Left ventricle myocardium inferior (tissue), 1 donor: ENCODE data around the gene OCA2. TPM values are rescaled to one million over a fixed set of nuclear protein-coding genes. Genes with fewer than 3 reads are reported as not detected.

ENCODE experiments used
- DNase-seq: peaks from one replicate; pipeline ENCODE4 v3.0.0-alpha.2; 2020
- H3K27ac ChIP-seq: fragments of 200-600 bp; replicated peaks from 2 replicates; pipeline ENCODE4 v1.8.0; 2021
- H3K27me3 ChIP-seq: fragments of 200-600 bp; 2 replicates; pipeline ENCODE4 v1.8.0; 2021; ENCODE audit warnings: low read depth
- H3K36me3 ChIP-seq: fragments of 200-600 bp; 2 replicates; pipeline ENCODE4 v1.8.0; 2021
- H3K4me1 ChIP-seq: fragments of 200-600 bp; 2 replicates; pipeline ENCODE4 v1.8.0; 2021
- H3K4me3 ChIP-seq: fragments of 200-600 bp; 2 replicates; pipeline ENCODE4 v1.8.0; 2021; ENCODE audit warnings: mild to moderate bottlenecking, moderate library complexity
- H3K9me3 ChIP-seq: fragments of 200-600 bp; replicated peaks from 2 replicates; pipeline ENCODE4 v1.8.0; 2021
- intact Hi-C: fragments of 100-400 bp; cut with micrococcal nuclease; formaldehyde crosslinking; loops from one replicate; pipeline ENCODE4 v1.11.0; 2022
- total RNA-seq: library from RNA; stranded (reverse); fragmentation: NEBNext Ultra II Directional; extraction: Animal tissue kit (Norgen Biotek cat#: 25700); gene quantifications from one replicate; pipeline ENCODE4 v1.2.1, GENCODE V29; 2021
- TF ChIP-seq, protein P1 (sequence below): fragments of 200-600 bp; IDR thresholded peaks from 2 replicates; pipeline ENCODE4 v1.8.0; 2021; ENCODE audit warnings: antibody characterized with exemption, mild to moderate bottlenecking, borderline replicate concordance
- donor health status: DM: no; HTN: yes; CAD: no; lungs with severe emphysema.

OCA2 gene
- total RNA-seq, 1 donor from 2014 or later: not detected

DNA sequence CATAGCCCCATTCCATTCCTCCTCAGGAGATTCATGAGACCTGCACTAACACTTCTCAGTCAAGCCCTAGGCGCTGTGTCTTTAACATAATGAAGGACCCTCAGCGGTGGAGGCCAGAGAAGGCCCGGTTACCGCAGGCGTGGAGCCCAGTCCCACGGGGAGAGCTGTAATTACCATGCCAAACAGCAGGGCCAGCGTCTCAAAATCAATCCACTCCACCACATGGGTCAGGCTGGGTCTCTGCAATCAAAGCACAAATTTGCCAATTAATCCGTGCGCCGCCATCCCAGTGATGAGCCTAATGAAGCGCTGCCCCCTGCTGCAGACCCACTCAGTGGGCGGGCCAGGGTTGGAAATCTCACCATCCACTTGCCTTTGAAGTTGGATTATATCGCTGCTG lies 109.7 kb downstream of the OCA2 start:
- Histone ChIP-seq H3K4me1 (no peaks in the 10 kb centered on the region), H3K4me3 (no peak overlapping the region), H3K27me3 (peaks cover 40% of the 10 kb centered on the region), H3K9me3 (no peaks in the 10 kb centered on the region), H3K36me3 (no peaks in the 10 kb centered on the region), H3K27ac (no peak overlapping the region)
- TF ChIP-seq, protein P1, sequence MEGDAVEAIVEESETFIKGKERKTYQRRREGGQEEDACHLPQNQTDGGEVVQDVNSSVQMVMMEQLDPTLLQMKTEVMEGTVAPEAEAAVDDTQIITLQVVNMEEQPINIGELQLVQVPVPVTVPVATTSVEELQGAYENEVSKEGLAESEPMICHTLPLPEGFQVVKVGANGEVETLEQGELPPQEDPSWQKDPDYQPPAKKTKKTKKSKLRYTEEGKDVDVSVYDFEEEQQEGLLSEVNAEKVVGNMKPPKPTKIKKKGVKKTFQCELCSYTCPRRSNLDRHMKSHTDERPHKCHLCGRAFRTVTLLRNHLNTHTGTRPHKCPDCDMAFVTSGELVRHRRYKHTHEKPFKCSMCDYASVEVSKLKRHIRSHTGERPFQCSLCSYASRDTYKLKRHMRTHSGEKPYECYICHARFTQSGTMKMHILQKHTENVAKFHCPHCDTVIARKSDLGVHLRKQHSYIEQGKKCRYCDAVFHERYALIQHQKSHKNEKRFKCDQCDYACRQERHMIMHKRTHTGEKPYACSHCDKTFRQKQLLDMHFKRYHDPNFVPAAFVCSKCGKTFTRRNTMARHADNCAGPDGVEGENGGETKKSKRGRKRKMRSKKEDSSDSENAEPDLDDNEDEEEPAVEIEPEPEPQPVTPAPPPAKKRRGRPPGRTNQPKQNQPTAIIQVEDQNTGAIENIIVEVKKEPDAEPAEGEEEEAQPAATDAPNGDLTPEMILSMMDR: no peak
- DNase-seq: no peak
- intact Hi-C loops: loop anchor here (5.0 kb wide), 1 partner anchor 48 kb away; no protein-coding TSS in a partner anchor

DNA sequence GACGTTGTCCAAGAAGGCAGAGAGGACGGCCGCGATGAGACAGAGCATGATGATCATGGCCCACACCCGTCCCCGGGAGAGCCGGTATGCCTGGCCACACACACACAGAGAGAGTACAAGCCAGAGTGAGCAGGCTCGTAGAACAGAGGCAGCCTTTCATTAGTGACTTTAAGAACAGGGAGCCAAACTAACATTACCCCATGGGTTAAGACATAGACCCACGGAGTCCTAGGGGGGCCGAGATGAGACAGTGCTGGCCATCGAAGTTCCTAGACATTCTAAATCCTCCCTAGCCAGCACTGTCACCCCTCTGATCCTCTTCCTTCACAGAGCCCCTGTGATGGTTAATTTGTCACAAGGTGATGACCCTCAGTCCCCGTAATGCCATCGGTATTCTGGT lies 114.0 kb downstream of the OCA2 start:
- intact Hi-C loops: loop anchor here (5.0 kb wide), 1 partner anchor 52 kb away; no protein-coding TSS in a partner anchor
- Histone ChIP-seq H3K27ac (no peak overlapping the region), H3K36me3 (no peaks in the 10 kb centered on the region), H3K4me1 (no peaks in the 10 kb centered on the region), H3K4me3 (no peak overlapping the region), H3K27me3 (peaks cover 16% of the 10 kb centered on the region), H3K9me3 (no peaks in the 10 kb centered on the region)
- TF ChIP-seq, protein P1: no peak
- no peak for DNase-seq

DNA sequence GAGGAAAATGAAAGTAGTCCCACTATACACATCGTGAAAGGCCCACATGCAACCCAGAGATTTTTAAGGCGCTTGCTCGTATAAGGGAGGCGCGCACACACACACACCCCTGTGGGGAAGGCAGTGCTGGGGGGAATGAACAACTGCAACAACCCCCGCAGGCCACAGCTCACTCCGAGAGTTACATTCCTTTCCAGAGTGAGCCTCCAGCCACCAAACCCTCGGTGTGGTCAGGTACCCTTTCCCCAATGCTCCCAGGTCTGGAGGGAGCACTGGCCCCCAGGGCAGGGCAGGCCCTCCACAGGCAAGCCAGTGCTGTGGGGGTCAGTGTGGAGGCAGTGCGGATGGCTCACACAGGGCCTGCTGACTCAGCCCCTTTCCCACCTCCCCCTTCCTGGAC lies 115.6 kb downstream of the OCA2 start:
- TF ChIP-seq, protein P1: no peak
- no peaks in the 10 kb centered on the region for H3K4me1 ChIP-seq
- peaks cover 12% of the 10 kb centered on the region for H3K27me3 ChIP-seq
- H3K9me3 ChIP-seq: no peaks in the 10 kb centered on the region
- no peak overlapping the region for H3K27ac ChIP-seq
- intact Hi-C loops: no loop called here
- no peaks in the 10 kb centered on the region for H3K36me3 ChIP-seq
- no peak overlapping the region for H3K4me3 ChIP-seq
- no peak for DNase-seq

DNA sequence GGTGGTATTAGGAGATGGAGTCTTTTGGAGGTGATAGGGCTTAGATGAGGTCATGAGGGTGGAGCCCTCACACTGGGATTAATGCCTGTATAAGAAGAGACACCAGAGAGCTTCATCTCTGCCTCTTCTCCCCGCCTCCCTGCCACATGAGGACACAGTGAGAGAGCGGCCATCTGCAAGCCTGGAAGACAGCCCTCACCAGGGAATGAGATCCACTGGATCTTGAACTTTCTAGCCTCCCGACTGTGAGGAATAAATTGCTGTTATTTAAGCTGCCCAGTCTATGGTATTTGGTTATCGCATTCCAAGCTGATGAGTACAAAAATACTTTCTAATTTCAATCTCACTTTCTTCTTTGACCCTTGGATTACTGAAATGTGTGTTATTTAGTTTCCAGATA lies 121.4 kb downstream of the OCA2 start:
- H3K27me3 ChIP-seq: no peaks in the 10 kb centered on the region
- no peaks in the 10 kb centered on the region for H3K4me1 ChIP-seq
- TF ChIP-seq, protein P1: no peak
- intact Hi-C loops: no loop called here
- no peak overlapping the region for H3K4me3 ChIP-seq
- DNase-seq: no peak
- H3K36me3 ChIP-seq: no peaks in the 10 kb centered on the region
- H3K9me3 ChIP-seq: peaks cover 18% of the 10 kb centered on the region
- H3K27ac ChIP-seq: no peak overlapping the region

DNA sequence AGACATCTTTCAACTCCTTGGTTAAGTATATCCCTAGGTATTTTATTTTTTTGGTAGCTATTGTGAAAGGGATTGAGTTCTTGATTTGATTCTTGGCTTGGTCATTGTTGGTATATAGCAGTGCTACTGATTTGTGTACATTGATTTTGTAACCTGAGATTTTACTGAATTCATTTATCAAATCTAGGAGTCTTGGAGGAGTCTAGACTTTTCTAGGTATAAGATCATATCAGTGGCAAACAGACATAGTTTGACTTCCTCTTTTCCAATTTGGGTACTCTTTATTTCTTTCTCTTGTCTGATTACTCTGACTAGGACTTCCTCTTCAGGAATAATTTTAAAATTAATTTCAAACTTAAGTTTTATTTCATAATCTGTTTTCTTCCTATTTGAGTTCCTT lies 125.2 kb downstream of the OCA2 start:
- no peak overlapping the region for H3K27ac ChIP-seq
- H3K36me3 ChIP-seq: no peaks in the 10 kb centered on the region
- no peaks in the 10 kb centered on the region for H3K27me3 ChIP-seq
- H3K4me3 ChIP-seq: no peak overlapping the region
- DNase-seq: no peak
- H3K4me1 ChIP-seq: no peaks in the 10 kb centered on the region
- peaks cover 27% of the 10 kb centered on the region for H3K9me3 ChIP-seq
- TF ChIP-seq, protein P1: no peak
- intact Hi-C loops: no loop called here
